NOMO-1 treated with dmso at 0.1 percent for 144 hours (cell line): Measurements from ENCODE around the gene SHKBP1.
"Not testable (repeated sequence)": the region's sequence is repeated elsewhere in the genome, so short reads cannot be mapped to it uniquely, and the experiment has no call there.

ENCODE experiments used
- DNase-seq: peaks from one replicate; lab custom pipeline; 2025; ENCODE audit not compliant: unreplicated experiment; lab: John Stamatoyannopoulos, UW

Gene SHKBP1

GRCh38 chr19:40584007-40584406 is 7.3 kb downstream of the SHKBP1 start:
- no peak for DNase-seq

GRCh38 chr19:40585241-40585981 is 8.7 kb downstream of the SHKBP1 start:
- peak; percentile 73 for DNase-seq

- no peak for DNase-seq
These were observed 9.3 kb downstream of the SHKBP1 start for GRCh38 chr19:40585982-40586422.

- DNase-seq: no peak
These were observed 9.9 kb downstream of the SHKBP1 start for GRCh38 chr19:40586611-40587010.

- DNase-seq: no peak
These were observed 11.6 kb downstream of the SHKBP1 start for GRCh38 chr19:40588110-40588854.

GRCh38 chr19:40588926-40589569 is 12.4 kb downstream of the SHKBP1 start:
- no peak for DNase-seq

- DNase-seq: no peak
These were observed 13.1 kb downstream of the SHKBP1 start for GRCh38 chr19:40589591-40590429.

- DNase-seq: no peak
These were observed 14.0 kb downstream of the SHKBP1 start for GRCh38 chr19:40590464-40591265.

GRCh38 chr19:40591724-40592123 is 15.1 kb downstream of the SHKBP1 start:
- not testable (repeated sequence) for DNase-seq

GRCh38 chr19:40592170-40592569 is 15.5 kb downstream of the SHKBP1 start:
- DNase-seq: peak; percentile 24

GRCh38 chr19:40594255-40594654 is 17.6 kb downstream of the SHKBP1 start:
- no peak for DNase-seq

- DNase-seq: no peak
These were observed 18.0 kb downstream of the SHKBP1 start for GRCh38 chr19:40594657-40595091.

GRCh38 chr19:40596608-40597328 is 20.1 kb downstream of the SHKBP1 start:
- no peak for DNase-seq

- no peak for DNase-seq
These were observed 20.7 kb downstream of the SHKBP1 start for GRCh38 chr19:40597329-40597838.

- peak; percentile 37 for DNase-seq
These were observed 21.6 kb downstream of the SHKBP1 start for GRCh38 chr19:40598121-40598917.

GRCh38 chr19:40598918-40599307 is 22.2 kb downstream of the SHKBP1 start:
- DNase-seq: no peak

GRCh38 chr19:40599331-40599901 is 22.7 kb downstream of the SHKBP1 start:
- DNase-seq: no peak
